Right lobe of liver (tissue), 4 donors: ENCODE data around the gene EEFSEC.

Experiments used
- POLR2A ChIP-seq: fragments of 450-650 bp; IDR thresholded peaks from one replicate; pipeline ENCODE4 v1.6.1; 2017; ENCODE audit warnings: antibody characterized with exemption, mild to moderate bottlenecking
- TF ChIP-seq, protein P1 (sequence below), 4 donors: fragments of 200-600 bp in 3 of 4; fragments of 450-650 bp in 1 of 4; IDR thresholded peaks; one replicate each; pipeline versions ENCODE4 v1.5.1 to v1.8.0; 2016 to 2022; ENCODE audit warnings: antibody characterized with exemption in 4 of 4, mild to moderate bottlenecking in 2 of 4
- donor health status: DM: no; HTN: no; CAD: no.
- donor health status: DM: no; HTN: no; CAD: no.
- donor health status: DM: no; HTN: yes; CAD: no.

DNA sequence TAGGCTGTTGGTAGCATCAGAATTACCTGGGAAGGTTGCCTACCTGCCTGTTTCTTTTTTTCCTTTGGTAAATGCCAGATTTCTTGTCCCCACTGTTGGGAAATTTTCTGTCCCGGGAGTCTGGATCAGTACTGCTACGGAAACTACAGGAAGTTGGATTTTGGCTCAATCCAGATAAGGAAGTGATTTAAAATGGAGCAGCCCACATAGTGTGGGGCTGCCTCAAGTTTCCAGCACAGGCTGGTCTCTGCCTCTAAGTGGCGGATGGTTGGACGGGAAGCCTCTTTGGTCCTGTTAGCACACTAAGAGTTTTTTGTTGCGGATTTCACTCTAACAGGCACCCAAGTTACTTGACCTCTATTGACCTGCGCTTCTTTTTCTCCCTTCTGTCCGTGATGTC lies 54.7 kb downstream of the EEFSEC start:
- TF ChIP-seq, protein P1, sequence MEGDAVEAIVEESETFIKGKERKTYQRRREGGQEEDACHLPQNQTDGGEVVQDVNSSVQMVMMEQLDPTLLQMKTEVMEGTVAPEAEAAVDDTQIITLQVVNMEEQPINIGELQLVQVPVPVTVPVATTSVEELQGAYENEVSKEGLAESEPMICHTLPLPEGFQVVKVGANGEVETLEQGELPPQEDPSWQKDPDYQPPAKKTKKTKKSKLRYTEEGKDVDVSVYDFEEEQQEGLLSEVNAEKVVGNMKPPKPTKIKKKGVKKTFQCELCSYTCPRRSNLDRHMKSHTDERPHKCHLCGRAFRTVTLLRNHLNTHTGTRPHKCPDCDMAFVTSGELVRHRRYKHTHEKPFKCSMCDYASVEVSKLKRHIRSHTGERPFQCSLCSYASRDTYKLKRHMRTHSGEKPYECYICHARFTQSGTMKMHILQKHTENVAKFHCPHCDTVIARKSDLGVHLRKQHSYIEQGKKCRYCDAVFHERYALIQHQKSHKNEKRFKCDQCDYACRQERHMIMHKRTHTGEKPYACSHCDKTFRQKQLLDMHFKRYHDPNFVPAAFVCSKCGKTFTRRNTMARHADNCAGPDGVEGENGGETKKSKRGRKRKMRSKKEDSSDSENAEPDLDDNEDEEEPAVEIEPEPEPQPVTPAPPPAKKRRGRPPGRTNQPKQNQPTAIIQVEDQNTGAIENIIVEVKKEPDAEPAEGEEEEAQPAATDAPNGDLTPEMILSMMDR (IDR thresholded peaks at IDR 0.05) = no peak
- no peak for TF ChIP-seq POLR2A
